Daoy (cell line): ENCODE data around the gene MLEC. TPM values are rescaled to one million over a fixed set of nuclear protein-coding genes. Genes with fewer than 3 reads are reported as not detected.
A peak's percentile ranks its signal among the peaks of the same experiment; 100 is the strongest.

Experiments
- DNase-seq: peaks from one replicate; pipeline ENCODE4 v3.0.0-alpha.2; 2015; ENCODE audit warnings: low read depth
- total RNA-seq: library from RNA; depleted of rRNA; stranded (reverse); fragments of >200 nt; shearing (Covaris generic); gene quantifications from 2 replicates; pipeline ENCODE4 v1.2.3, GENCODE V29; 2014; rRNA removed

The MLEC gene, protein sequence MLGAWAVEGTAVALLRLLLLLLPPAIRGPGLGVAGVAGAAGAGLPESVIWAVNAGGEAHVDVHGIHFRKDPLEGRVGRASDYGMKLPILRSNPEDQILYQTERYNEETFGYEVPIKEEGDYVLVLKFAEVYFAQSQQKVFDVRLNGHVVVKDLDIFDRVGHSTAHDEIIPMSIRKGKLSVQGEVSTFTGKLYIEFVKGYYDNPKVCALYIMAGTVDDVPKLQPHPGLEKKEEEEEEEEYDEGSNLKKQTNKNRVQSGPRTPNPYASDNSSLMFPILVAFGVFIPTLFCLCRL
- total RNA-seq: 93.7 and 108 TPM in 2 replicates

DNA sequence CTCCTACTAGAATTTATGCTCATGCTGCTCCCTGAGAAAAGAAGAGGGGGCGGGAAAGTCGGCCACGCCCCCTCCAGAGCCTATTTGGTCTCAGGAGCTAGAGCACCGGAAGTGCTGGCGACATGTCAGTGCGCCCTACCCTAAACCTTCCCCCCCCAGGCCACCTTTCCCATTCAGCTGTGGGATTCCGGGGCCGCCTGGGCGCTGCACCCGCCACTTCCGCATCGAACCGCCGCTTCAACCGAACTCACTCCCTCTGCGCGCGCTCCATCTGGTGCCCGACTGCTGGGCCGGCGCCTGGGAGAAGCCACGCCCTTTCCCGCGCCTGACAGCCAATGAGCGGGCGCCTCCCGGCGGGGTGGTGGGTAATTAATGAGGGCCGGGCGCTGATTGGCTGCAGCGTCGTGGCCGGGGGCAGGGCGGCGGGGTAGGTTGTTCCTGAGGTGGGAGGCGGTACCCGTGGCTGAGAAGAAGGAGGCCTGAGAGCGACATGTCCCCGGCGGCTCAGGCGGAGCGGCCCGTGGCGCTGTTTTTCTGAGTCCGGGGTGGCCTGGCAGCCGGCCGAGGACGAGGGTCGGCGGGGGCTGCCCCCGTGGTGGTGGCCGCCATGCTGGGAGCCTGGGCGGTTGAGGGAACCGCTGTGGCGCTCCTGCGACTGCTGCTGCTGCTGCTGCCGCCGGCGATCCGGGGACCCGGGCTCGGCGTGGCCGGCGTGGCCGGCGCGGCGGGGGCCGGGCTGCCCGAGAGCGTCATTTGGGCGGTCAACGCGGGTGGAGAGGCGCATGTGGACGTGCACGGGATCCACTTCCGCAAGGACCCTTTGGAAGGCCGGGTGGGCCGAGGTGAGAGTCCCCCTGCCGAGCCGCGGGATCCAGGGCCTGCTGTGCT is at the start of gene MLEC:
Gene MLEC, plus strand, starts transcription at position 460 of the 888 bp plus-strand sequence. Its CDS starts 148 bp downstream, at position 608.
- peak; percentile 99 for DNase-seq

DNA sequence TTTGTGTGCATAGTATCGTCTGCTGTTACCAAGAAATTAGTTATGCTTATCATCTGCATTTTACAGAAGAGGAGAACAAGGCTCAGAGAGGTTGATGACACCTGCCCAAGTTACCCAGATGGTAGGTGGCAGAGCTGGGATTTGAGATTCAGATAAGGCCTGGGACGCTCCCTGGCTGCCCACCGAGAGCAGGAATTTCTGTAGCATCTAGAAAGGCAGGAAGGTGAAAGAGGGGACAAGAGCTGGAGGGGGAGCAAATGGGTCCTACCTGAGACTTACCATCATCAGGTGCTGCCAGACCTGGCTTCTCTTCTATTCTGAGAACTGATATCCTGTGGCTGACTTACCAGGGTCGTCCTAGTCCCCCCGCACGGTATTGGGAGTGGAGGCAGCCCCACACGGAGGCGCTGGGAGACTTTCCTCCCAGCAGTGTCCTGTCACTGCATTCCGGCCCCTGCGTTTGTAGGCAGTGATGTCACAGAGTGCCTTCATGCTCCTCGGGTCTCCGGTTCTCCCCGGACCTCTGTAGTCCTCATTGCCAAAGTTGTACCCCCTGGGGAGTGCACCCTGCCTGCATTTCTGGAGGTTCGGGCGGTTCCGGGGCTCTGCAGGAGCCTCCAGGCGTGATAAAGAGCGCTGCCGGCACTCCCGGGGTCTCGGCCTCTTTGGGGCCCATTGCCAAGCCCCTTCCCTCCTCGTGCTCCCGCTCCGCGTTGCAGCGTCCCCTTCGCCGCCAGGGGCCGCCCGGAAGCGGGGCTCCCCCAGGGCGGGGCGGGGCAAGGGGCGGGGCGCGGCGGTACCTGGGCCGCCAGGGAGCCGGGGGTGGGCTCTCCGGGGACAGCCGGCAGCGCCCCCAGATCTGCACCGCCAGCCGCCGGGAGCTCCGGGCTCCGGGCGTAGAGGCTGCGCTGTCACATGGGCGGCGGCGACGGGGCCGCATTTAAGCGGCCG is 46.9 kb upstream of the MLEC start, which contains the start of gene CABP1:
Gene CABP1, plus strand, starts transcription at position 856 of the 951 bp plus-strand sequence. Its CDS starts 60 bp downstream, at position 916.
- peak; percentile 39 for DNase-seq

DNA sequence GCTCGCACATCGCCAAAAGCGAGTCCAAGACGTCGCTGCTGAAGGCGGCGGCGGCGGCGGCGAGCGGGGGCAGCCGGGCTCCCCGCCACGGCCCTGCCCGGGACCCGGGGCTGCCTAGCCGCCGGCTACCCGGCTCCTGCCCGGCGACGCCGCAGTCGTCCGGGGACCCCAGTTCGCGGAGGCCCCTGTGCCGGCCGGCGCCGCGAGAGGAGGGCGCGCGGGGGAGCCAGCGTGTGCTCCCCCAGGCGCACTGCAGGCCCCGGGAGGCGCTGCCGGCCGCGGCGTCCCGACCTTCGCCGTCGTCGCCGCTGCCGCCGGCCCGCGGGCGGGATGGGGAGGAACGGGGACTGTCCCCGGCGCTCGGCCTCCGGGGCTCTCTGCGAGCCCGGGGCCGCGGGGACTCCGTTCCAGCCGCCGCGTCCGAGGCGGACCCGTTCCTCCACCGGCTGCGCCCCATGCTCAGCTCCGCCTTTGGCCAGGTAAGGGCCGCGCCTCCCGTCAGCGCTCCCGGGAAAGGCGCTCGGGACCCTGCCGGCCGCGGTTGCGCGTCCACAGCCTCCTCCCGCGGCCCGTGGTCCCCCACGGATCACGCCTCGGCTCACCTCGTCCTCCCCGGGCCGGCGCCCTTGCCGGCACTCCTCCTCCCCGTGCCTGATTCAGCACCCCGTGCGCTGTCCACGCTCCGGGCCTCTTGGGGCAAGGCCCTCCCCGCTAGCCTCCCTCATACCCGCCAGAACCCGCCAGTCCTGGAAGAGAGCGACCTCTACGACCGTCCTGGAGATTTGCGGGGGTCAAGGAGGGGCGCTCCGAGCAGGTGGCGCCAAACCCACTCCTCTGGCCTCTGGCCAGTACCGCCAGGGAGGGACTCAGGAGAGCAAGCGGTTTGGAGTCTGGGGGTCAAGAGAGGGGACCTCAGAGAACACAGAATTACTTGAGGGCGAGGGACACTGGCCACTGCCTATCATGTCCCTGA is 45.8 kb upstream of the MLEC start:
- DNase-seq: peak; percentile 67

DNA sequence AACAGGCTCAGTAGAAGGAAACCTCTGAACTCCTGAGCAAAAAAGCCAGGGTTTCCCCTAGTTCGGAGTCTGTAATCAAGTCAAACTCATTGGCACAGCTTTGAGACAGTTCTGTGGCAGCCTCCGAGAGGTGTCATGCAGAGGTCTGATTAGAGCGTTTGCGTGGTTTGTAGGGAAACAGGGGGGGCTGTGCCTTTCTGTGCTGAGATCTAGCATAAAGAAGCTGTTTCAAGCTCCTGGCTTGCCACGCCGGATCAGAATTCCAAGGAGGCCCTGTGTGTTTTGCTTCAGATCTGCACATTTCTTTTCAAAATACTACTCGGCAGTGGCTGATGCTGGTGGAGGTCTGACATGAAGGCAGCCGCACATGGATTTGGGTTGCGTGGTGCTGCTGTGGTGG is 44.8 kb upstream of the MLEC start:
- DNase-seq: no peak

DNA sequence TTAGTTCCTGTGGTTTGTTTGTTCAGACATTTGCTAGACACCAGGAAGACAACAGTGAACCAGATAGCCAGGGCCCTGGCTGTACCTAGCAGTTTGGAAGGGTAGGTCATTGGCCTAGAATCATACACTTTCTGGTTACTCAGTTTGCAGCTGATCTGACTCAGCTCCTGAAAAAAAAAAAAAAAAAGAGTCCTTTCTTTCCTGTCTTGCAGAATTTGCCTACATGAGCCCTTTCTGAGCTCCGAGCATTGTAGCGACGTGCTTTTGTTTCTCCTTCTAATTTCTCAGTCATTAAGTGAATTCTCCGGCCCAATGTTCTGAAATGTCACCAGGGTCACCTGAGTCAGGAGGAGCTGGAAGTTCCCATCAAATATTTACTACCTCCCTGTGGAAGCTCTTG is 44.1 kb upstream of the MLEC start:
- DNase-seq: peak; percentile 26

DNA sequence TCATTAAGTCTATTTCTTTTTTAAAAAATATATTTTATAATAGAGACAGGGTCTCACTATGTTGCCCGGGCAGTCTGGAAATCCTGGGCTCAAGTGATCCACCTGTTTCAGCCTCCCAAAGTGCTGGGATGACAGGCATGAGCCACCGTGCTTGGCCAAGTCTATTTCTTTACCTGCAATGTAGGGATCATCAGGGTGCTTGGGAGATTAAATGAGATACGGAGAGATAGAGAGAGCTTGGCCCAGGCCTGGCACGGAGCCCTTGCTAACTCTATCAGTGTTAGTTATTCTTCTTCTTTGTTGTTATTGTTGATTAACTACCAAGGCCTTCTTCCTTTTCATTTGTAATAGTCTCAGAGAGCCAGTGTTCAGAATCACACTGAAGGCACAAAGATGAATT is 43.4 kb upstream of the MLEC start:
- DNase-seq: no peak

DNA sequence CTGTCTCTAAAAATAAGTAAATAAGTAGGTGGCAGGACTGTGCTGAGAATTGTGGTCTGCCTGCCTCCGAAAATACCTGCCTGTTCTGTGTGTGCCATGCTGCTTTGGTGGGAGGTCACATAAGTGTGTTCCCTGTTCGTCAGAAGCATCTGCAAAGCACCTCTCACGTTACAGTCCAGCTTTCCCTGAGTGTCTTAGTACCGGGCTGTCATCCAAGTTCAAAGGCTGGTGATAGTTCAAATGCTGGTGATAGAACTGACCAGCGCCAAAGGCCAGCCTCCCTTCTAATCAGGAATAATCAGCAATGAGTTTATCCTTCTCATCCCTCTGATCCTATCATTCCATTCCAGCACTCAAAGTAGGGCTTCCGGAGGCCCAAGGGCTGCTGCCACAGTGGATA is 40.9 kb upstream of the MLEC start:
- DNase-seq: no peak

DNA sequence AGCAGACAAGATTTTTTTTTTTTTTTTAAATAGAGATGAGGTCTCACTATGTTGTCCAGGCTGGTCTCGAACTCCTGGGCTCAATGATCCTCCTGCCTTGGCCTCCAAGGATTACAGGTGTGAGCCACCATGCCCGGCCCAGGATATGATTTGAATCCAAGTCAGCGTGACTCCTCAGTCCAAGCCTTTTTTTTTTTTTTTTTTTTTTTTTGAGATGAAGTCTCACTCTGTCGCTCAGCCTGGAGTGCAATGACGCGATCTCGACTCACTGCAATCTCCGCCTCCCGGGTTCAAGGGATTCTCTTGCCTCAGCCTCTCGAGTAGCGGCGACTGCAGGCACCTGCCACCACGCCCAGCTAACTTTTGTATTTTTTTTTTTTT is 39.6 kb upstream of the MLEC start:
- no peak for DNase-seq

DNA sequence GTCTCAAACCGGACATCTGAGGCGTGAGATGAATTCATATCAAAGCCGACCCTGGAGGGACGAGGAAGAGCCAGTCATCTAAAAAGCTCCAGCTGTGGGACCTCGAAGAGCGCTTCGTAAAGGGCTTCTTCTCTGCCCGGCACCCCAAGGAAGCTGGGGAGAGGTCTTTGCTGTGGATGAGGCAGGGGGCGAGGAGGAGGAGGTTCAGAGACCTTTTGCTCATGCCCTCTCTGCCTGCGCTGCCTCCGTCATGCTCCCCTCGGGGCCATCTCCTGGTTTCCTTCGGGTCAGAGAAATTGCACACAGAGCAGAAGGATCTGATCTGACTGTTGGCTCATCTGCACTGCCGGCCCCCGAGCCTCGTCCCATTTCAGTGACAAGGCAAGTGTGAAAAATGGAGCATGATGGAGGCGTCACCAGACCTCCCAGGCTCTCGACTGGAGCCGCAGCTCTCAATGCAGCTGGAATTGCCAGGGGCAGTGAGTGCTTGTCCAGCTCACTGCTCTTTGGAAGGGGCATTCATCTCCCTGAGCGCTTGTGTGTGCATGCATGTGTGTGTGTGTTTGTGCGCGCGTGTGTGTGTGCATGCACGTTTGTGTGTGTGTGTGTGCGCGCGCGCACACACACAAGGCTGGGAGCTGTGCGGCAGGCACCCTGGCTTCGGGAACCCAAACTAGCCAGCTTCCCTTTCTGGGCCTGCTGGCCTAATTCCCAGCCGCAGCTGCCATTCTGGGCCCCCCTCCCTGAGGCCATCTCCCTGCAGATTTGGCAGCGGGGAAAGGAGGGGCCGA is 37.3 kb upstream of the MLEC start:
- DNase-seq: peak; percentile 39

DNA sequence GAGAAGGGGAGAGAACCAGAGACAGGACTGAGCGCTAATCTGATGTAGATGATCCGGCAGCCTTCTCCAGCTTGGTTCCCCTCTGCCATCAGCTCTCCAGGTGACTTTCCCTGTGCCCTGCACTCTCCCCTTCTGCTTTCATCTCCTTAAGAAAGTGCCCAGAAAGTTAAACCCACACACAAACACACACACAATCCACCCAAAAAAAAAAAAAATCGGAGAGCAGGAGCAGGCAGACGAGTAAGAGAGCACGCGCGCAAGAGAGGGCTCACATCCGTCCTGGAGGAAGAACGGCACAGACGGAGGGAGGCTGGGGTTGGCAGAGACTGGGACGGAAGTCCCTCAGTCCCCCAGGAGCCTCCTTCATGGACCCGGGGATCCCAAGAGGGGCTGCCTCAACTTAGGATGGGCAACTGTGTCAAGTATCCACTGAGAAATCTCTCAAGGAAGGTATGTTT is 36.7 kb upstream of the MLEC start:
- no peak for DNase-seq

DNA sequence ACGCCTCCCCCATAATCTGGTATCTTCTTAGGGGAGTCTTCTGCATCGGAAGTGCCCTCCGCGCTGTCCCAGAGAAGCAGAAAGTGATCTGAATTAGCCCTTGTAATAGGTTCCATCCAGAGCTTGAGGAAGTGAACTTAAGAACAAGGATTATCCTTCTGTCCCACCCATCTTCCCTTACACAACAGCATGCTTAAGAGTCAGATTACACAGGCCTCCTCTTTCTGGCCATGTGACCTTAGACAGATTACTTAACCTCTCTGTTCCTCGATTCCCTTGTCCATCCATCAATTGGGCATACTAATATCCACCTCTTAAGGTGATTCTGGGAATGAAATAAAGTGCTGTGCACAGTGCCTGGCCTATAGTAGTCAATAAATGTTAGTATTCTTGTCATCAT is 35.1 kb upstream of the MLEC start:
- DNase-seq: no peak

DNA sequence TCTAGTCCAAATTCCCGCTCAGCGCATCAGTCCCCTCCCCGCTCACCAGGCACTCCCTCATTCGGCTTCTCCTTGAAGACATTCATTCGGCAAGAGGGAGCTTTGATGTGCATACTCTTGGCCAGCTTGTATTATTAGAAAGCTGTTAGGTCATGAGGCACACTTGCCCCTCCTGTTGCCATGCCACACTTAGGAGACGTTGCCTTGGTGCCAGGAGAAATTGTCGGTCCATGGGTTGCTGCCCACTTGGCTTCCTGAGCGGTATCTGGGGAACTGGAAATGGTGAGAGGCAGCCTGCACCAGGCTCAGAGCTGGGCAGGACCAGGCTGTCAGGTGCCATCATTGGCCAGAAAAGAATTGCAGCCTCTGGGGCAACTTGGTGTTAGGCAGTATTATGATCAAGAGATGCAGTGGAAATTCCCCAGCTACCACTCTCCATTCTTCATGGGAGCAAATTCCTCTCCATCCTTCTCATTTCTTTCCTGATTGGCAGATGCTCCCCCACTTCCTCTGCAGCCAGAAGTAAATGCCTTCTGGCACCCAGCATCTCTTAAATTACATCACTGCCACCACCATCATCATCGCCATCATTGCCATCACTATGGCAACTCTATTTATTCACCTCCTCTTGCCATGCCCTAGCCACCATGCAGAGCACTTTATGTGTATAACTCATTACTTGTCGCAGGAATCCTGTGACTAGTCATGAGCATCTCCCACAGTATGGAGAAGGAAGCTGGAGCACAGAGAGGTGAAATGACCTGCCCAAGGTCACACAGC is 34.1 kb upstream of the MLEC start:
- DNase-seq: no peak

DNA sequence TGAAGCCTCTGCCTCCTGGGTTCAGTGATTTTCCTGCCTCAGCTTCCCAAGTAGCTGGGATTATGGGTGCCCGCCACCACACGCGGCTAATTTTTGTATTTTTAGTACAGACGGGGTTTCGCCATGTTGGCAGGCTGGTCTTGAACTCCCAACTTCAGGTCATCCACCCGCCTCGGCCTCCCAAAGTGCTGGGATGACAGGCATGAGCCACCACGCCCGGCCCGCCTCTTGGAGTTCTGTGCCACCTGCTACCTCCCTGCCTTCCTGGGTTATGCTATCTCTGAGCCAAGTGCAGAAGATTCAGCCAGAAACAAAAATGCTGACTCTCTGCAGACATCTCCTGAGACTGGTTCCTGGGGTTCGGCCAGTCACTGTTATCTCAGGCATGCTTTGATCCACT is 33.3 kb upstream of the MLEC start:
- no peak for DNase-seq

DNA sequence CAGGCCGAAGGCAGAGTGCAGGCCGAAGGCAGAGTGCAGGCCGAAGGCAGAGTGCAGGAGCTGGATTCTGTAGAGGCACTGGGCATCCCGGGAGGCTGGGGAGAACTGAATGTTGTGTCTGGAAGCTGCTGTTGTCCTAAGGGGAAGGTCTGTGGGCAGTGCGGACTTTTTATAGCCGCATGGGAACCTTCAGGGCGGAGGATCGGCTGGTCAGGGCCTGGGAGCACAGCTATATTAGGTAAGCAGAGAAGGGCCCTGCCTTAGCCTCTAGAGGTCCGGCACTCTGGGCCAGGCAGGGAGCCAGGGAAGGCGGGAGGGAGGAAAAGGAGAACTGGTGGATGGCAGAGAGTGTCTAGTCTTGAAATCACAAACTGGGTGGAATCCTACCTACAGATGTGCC is 32.3 kb upstream of the MLEC start:
- no peak for DNase-seq

DNA sequence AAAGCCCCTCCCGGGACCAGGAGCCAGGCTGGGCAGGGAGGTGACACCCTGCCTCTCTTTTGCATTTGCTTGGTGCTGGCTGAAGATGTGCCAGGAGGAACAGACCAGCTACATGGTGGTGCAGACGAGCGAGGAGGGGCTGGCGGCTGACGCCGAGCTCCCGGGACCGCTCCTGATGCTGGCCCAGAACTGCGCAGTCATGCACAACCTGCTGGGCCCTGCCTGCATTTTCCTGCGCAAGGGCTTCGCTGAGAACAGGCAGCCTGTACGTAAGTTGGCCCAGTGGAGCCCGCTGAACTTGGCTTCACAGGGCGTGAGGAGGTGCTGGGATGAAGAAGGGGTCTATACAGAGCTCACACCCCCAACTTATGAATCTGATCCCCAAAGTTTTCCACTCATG is 30.9 kb upstream of the MLEC start:
- DNase-seq: no peak

DNA sequence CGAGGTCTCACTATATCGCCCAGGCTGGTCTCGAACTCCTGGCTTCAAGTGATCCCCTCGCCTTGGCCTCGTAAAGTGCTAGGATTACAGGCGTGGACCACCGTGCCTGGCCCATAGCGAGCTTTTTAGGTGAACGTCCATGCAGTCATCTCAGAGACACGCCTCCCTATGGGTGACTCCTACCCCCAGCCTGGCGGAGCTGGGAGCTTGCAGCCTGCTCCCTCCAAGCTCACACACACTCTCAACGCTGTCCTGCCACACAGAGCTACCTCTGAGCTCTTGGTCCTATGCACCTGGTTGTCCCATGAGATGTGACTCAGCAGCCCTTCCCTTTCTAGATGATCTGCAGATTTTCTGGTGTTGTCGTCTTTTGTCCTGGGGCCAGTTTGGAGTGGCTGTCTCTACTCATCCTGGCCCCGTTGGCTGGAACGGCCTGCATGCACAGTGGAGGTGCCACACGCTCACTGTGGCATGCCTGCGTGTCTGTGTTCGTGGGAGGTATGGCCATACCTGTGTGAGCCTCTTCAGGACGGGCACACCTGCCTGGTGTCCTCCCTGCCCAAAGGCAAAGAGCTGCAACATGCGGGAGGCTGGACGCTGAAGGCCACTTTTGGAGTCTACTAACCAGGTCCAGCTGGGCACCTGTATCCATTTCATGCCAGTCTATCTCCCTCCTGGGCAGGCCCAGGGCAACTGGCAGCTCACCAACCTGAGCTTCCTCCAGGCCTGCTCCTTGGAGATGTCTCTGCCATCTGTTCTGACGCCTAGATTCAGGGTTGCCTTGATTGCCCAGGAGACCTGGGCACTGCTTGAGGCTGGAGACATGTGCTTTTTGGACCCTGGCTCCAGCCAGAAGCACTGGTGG is 28.4 kb upstream of the MLEC start:
- no peak for DNase-seq

DNA sequence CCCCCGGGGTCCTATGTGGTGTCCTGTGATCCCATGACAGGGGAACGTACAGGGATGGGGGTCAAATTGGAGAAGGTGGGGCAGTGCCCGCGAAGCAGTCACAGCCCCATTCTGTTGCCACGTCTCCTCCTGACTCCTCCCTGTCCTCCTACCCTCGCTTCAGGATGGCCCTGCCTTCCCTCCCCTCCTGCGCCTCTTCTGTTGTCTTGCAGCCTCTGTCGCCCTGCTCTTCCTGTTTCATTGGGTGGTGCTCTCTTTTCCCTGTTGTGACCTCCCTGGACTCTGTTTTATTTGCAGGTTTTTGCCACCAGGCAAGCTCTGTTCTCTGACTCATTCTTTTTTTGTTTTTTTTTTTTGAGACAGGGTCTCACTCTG is 27.8 kb upstream of the MLEC start:
- no peak for DNase-seq

DNA sequence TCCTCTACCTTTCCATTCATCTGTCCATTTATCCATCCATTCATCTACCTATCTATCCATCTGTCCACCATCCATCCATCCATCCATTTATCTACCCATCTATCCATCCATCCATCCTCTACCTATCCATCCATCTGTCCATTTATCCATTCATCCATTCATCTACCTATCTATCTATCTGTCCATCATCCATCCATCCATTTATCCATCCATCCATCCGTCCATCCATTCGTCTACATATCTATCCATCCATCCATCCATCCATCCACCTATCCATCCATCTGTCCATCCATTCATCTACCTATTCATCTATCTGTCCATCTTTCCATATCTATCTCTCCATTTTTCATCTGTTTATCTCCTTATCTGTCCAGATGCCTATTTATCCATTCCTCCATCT is 25.5 kb upstream of the MLEC start:
- no peak for DNase-seq
